ENCODE results near the gene PAPPA2. TPM values are rescaled to one million over a fixed set of nuclear protein-coding genes. Genes with fewer than 3 reads are reported as not detected.
"Not testable (repeated sequence)": the region's sequence is repeated elsewhere in the genome, so short reads cannot be mapped to it uniquely, and the experiment has no call there.

PAPPA2 gene
- total RNA-seq, 2 experiments from 2014 or later = 0.19 to 0.37 TPM

- Mint-ChIP-seq H3K4me1 (ENCODE audit: low read depth) (no peaks in the 10 kb centered on the region), H3K27me3 (ENCODE audit: low read depth) (no peaks in the 10 kb centered on the region), H3K27ac (no peak overlapping the region), H3K4me3 (no peak overlapping the region), H3K9me3 (peaks cover 2% of the 10 kb centered on the region), H3K36me3 (ENCODE audit: low read depth) (no peaks in the 10 kb centered on the region)
- no peak for DNase-seq
- intact Hi-C loops (cut with micrococcal nuclease) = no loop called here
- CTCF ChIA-PET = interaction anchor here (0.7 kb wide), 1 partner anchor 63 kb away, joined by 3 read pairs; no protein-coding TSS in a partner anchor
These were observed 138.4 kb downstream of the PAPPA2 start for GRCh38 chr1:176601348-176601747.

GRCh38 chr1:176602388-176603004 is 139.5 kb downstream of the PAPPA2 start:
- DNase-seq = no peak
- CTCF ChIA-PET = no interaction called here
- no peak overlapping the region for H3K27ac Mint-ChIP-seq
- H3K4me3 Mint-ChIP-seq = no peak overlapping the region
- H3K36me3 Mint-ChIP-seq (ENCODE audit: low read depth) = no peaks in the 10 kb centered on the region
- intact Hi-C loops (cut with micrococcal nuclease) = no loop called here
- peaks cover 2% of the 10 kb centered on the region for H3K9me3 Mint-ChIP-seq
- H3K4me1 Mint-ChIP-seq (ENCODE audit: low read depth) = no peaks in the 10 kb centered on the region
- no peaks in the 10 kb centered on the region for H3K27me3 Mint-ChIP-seq (ENCODE audit: low read depth)

GRCh38 chr1:176603696-176604095 is 140.7 kb downstream of the PAPPA2 start:
- DNase-seq = no peak
- Mint-ChIP-seq H3K27ac (no peak overlapping the region), H3K27me3 (ENCODE audit: low read depth) (no peaks in the 10 kb centered on the region), H3K36me3 (ENCODE audit: low read depth) (no peaks in the 10 kb centered on the region), H3K4me1 (ENCODE audit: low read depth) (no peaks in the 10 kb centered on the region), H3K9me3 (peaks cover 2% of the 10 kb centered on the region), H3K4me3 (no peak overlapping the region)
- intact Hi-C loops (cut with micrococcal nuclease) = no loop called here
- CTCF ChIA-PET = no interaction called here

GRCh38 chr1:176604461-176604860 is 141.5 kb downstream of the PAPPA2 start:
- H3K9me3 Mint-ChIP-seq = peaks cover 2% of the 10 kb centered on the region
- DNase-seq = no peak
- intact Hi-C loops (cut with micrococcal nuclease) = no loop called here
- H3K27me3 Mint-ChIP-seq (ENCODE audit: low read depth) = no peaks in the 10 kb centered on the region
- CTCF ChIA-PET = no interaction called here
- H3K4me1 Mint-ChIP-seq (ENCODE audit: low read depth) = no peaks in the 10 kb centered on the region
- no peak overlapping the region for H3K4me3 Mint-ChIP-seq
- no peaks in the 10 kb centered on the region for H3K36me3 Mint-ChIP-seq (ENCODE audit: low read depth)
- H3K27ac Mint-ChIP-seq = no peak overlapping the region

GRCh38 chr1:176605176-176605575 is 142.2 kb downstream of the PAPPA2 start:
- Mint-ChIP-seq H3K4me1 (ENCODE audit: low read depth) (no peaks in the 10 kb centered on the region), H3K36me3 (ENCODE audit: low read depth) (no peaks in the 10 kb centered on the region), H3K9me3 (peaks cover 2% of the 10 kb centered on the region), H3K27ac (no peak overlapping the region), H3K27me3 (ENCODE audit: low read depth) (no peaks in the 10 kb centered on the region), H3K4me3 (no peak overlapping the region)
- CTCF ChIA-PET = interaction anchor here (0.6 kb wide), 1 partner anchor 1333 kb away, joined by 3 read pairs; no protein-coding TSS in a partner anchor
- DNase-seq = no peak
- intact Hi-C loops (cut with micrococcal nuclease) = no loop called here

- Mint-ChIP-seq H3K36me3 (ENCODE audit: low read depth) (no peaks in the 10 kb centered on the region), H3K27me3 (ENCODE audit: low read depth) (no peaks in the 10 kb centered on the region), H3K27ac (no peak overlapping the region), H3K4me3 (no peak overlapping the region), H3K9me3 (no peaks in the 10 kb centered on the region), H3K4me1 (ENCODE audit: low read depth) (no peaks in the 10 kb centered on the region)
- CTCF ChIA-PET = interaction anchor here (0.6 kb wide), 1 partner anchor 918 kb away, joined by 4 read pairs; no protein-coding TSS in a partner anchor
- intact Hi-C loops (cut with micrococcal nuclease) = no loop called here
- DNase-seq = no peak
These were observed 146.8 kb downstream of the PAPPA2 start for GRCh38 chr1:176609556-176610408.

GRCh38 chr1:176612791-176613190 is 149.8 kb downstream of the PAPPA2 start:
- DNase-seq = no peak
- H3K27ac Mint-ChIP-seq = no peak overlapping the region
- no peaks in the 10 kb centered on the region for H3K36me3 Mint-ChIP-seq (ENCODE audit: low read depth)
- no peaks in the 10 kb centered on the region for H3K4me1 Mint-ChIP-seq (ENCODE audit: low read depth)
- CTCF ChIA-PET = no interaction called here
- no peak overlapping the region for H3K4me3 Mint-ChIP-seq
- intact Hi-C loops (cut with micrococcal nuclease) = no loop called here
- no peaks in the 10 kb centered on the region for H3K27me3 Mint-ChIP-seq (ENCODE audit: low read depth)
- H3K9me3 Mint-ChIP-seq = no peaks in the 10 kb centered on the region

- intact Hi-C loops (cut with micrococcal nuclease) = no loop called here
- Mint-ChIP-seq H3K36me3 (ENCODE audit: low read depth) (no peaks in the 10 kb centered on the region), H3K27ac (no peak overlapping the region), H3K4me3 (no peak overlapping the region), H3K27me3 (ENCODE audit: low read depth) (no peaks in the 10 kb centered on the region), H3K9me3 (no peaks in the 10 kb centered on the region), H3K4me1 (ENCODE audit: low read depth) (no peaks in the 10 kb centered on the region)
- CTCF ChIA-PET = no interaction called here
- no peak for DNase-seq
These were observed 154.9 kb downstream of the PAPPA2 start for GRCh38 chr1:176617881-176618280.

GRCh38 chr1:176619261-176619660 is 156.3 kb downstream of the PAPPA2 start:
- Mint-ChIP-seq H3K36me3 (ENCODE audit: low read depth) (no peaks in the 10 kb centered on the region), H3K4me1 (ENCODE audit: low read depth) (no peaks in the 10 kb centered on the region), H3K4me3 (no peak overlapping the region), H3K27ac (no peak overlapping the region), H3K27me3 (ENCODE audit: low read depth) (no peaks in the 10 kb centered on the region), H3K9me3 (peaks cover 2% of the 10 kb centered on the region)
- CTCF ChIA-PET = no interaction called here
- intact Hi-C loops (cut with micrococcal nuclease) = no loop called here
- DNase-seq = no peak

GRCh38 chr1:176625365-176625764 is 162.4 kb downstream of the PAPPA2 start:
- CTCF ChIA-PET = no interaction called here
- intact Hi-C loops (cut with micrococcal nuclease) = no loop called here
- H3K4me1 Mint-ChIP-seq (ENCODE audit: low read depth) = no peaks in the 10 kb centered on the region
- H3K27me3 Mint-ChIP-seq (ENCODE audit: low read depth) = no peaks in the 10 kb centered on the region
- peaks cover 2% of the 10 kb centered on the region for H3K9me3 Mint-ChIP-seq
- H3K27ac Mint-ChIP-seq = no peak overlapping the region
- H3K4me3 Mint-ChIP-seq = no peak overlapping the region
- no peaks in the 10 kb centered on the region for H3K36me3 Mint-ChIP-seq (ENCODE audit: low read depth)
- no peak for DNase-seq

- Mint-ChIP-seq H3K4me3 (no peak overlapping the region), H3K27me3 (ENCODE audit: low read depth) (no peaks in the 10 kb centered on the region), H3K9me3 (peaks cover 2% of the 10 kb centered on the region), H3K36me3 (ENCODE audit: low read depth) (no peaks in the 10 kb centered on the region), H3K27ac (no peak overlapping the region), H3K4me1 (ENCODE audit: low read depth) (no peaks in the 10 kb centered on the region)
- CTCF ChIA-PET = no interaction called here
- intact Hi-C loops (cut with micrococcal nuclease) = no loop called here
- DNase-seq = no peak
These were observed 163.6 kb downstream of the PAPPA2 start for GRCh38 chr1:176626572-176627061.

GRCh38 chr1:176628775-176629174 is 165.8 kb downstream of the PAPPA2 start:
- no peak for DNase-seq
- no peaks in the 10 kb centered on the region for H3K4me1 Mint-ChIP-seq (ENCODE audit: low read depth)
- intact Hi-C loops (cut with micrococcal nuclease) = no loop called here
- H3K4me3 Mint-ChIP-seq = no peak overlapping the region
- no peaks in the 10 kb centered on the region for H3K27me3 Mint-ChIP-seq (ENCODE audit: low read depth)
- H3K27ac Mint-ChIP-seq = no peak overlapping the region
- CTCF ChIA-PET = no interaction called here
- no peaks in the 10 kb centered on the region for H3K9me3 Mint-ChIP-seq
- H3K36me3 Mint-ChIP-seq (ENCODE audit: low read depth) = no peaks in the 10 kb centered on the region

- H3K9me3 Mint-ChIP-seq; intact Hi-C loops (cut with micrococcal nuclease); H3K4me3 Mint-ChIP-seq; H3K4me1 Mint-ChIP-seq (ENCODE audit: low read depth); DNase-seq; CTCF ChIA-PET; H3K27me3 Mint-ChIP-seq (ENCODE audit: low read depth); H3K36me3 Mint-ChIP-seq (ENCODE audit: low read depth); H3K27ac Mint-ChIP-seq: not testable (repeated sequence)
These were observed 171.8 kb downstream of the PAPPA2 start for GRCh38 chr1:176634733-176635132.

Measured in activated naive CD4-positive, alpha-beta T cell treated with anti-CD3 and anti-CD28 coated beads for 36 hours (primary cell).